D721Med (cell line): ENCODE results near the gene PHACTR3.

Experiments used
- DNase-seq: peaks from one replicate; pipeline ENCODE4 v3.0.0; 2011; ENCODE audit warnings: low spot score; ENCODE audit not compliant: insufficient read length
- FAIRE-seq: peaks from 2 replicates; lab custom pipeline; 2011; peaks lifted over from hg19 to GRCh38; lab: Jason Lieb, UNC
- TF ChIP-seq, protein P1 (sequence below): IDR thresholded peaks from 2 replicates; pipeline ENCODE4 v1.5.1; 2012; ENCODE audit warnings: mild to moderate bottlenecking, control low read depth; ENCODE audit not compliant: insufficient read depth; ENCODE audit errors: missing control alignments

Gene PHACTR3

DNA sequence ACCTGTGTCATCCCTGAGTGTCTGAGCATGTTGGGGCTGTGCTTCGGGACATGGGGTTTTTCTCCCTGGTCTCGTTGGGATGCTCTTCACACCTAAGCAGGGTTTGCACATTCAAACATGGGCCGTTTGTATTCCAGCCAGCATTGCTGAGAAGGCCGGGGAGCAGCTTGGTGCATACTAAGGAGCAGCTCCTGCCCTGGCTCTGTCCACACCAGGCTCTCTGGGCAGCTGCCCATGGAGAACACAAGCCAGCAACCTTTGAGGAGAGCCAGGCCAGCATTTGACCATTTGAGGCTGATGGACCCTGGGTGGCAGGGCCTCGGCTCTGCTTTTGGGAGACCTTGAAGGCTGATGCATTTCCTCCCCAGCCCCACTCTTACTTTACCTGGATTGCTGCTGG lies 92.1 kb downstream of the PHACTR3 start:
- DNase-seq (no peak), FAIRE-seq (no peak)
- TF ChIP-seq, protein P1, sequence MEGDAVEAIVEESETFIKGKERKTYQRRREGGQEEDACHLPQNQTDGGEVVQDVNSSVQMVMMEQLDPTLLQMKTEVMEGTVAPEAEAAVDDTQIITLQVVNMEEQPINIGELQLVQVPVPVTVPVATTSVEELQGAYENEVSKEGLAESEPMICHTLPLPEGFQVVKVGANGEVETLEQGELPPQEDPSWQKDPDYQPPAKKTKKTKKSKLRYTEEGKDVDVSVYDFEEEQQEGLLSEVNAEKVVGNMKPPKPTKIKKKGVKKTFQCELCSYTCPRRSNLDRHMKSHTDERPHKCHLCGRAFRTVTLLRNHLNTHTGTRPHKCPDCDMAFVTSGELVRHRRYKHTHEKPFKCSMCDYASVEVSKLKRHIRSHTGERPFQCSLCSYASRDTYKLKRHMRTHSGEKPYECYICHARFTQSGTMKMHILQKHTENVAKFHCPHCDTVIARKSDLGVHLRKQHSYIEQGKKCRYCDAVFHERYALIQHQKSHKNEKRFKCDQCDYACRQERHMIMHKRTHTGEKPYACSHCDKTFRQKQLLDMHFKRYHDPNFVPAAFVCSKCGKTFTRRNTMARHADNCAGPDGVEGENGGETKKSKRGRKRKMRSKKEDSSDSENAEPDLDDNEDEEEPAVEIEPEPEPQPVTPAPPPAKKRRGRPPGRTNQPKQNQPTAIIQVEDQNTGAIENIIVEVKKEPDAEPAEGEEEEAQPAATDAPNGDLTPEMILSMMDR: no peak

DNA sequence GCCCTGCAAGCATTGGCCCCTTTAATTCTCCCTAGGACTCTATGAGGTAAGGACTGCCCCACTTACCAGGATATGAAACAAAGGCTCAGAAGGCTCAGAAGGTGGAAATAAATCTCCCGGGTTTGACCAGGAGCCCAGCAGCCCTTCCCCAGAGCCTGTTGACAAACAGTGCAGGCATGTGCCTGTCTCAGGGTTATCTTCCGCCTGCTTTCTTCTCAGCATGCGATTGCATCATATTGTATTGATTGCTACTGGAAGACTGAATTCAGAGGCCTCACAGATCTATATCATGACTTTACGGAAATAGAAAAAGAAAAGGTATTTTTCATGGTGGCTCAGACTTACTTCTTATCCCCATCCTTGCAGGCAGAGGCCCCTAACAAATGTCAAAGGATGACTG lies 92.7 kb downstream of the PHACTR3 start:
- TF ChIP-seq, protein P1: no peak
- FAIRE-seq: no peak
- DNase-seq: no peak

DNA sequence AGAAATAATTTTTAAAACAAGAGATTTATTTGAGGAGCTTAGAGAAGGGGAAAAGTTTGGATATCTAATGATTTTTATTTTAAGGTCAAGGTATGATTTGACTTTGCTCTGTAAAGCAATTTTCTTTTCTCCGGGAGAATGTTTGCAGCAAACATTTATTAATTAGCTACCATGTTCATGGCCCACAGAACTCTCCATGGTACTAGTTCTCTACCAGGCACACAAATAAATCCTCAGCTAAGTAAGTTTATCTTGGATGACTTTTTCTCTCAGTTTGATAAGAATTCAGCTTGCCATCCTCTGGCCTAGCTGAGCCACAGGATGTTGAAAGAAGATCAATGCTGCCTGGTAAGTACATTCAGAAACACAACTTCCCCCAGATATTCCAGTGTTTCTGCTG lies 94.3 kb downstream of the PHACTR3 start:
- TF ChIP-seq, protein P1: no peak
- DNase-seq: no peak
- FAIRE-seq: no peak

DNA sequence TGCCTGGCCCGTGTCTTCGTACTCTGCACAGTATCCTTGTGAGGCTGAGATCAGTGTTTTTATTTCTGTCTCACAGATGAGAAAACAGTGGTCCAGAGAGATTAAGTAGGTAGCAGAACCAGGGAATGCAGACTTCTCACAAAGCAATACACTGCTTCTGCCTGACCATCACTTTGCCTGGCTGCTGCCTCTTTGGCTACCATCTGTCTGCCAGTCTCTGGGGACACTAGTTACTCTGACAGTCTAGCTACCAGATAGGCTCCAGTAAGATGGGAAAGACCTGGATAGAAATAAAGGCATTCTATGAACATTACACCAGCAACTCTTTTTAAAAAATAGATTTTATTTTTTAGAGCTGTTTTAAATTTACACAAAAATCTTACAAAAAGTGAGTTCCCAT lies 96.9 kb downstream of the PHACTR3 start:
- DNase-seq (no peak), FAIRE-seq (no peak)
- TF ChIP-seq, protein P1: no peak

DNA sequence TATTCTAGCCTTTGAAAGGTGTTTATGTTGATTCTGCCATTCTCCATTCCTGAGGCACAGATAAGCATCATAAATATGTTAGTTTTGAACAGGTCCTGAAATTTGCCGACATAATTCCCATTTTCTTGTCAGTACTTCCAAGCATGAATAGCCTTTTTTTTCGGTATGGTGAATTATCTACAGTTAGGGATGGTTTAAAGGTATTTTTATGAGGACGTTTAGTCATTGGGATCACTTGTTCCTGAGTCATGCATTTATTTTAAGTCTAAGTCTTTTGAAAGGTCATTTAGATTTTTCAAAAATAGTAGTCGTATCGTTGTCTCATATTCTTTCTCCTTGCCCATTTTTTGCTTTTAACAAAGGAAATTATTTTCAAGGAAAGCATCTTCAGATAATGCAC lies 98.7 kb downstream of the PHACTR3 start:
- DNase-seq (no peak), FAIRE-seq (no peak)
- TF ChIP-seq, protein P1: no peak

DNA sequence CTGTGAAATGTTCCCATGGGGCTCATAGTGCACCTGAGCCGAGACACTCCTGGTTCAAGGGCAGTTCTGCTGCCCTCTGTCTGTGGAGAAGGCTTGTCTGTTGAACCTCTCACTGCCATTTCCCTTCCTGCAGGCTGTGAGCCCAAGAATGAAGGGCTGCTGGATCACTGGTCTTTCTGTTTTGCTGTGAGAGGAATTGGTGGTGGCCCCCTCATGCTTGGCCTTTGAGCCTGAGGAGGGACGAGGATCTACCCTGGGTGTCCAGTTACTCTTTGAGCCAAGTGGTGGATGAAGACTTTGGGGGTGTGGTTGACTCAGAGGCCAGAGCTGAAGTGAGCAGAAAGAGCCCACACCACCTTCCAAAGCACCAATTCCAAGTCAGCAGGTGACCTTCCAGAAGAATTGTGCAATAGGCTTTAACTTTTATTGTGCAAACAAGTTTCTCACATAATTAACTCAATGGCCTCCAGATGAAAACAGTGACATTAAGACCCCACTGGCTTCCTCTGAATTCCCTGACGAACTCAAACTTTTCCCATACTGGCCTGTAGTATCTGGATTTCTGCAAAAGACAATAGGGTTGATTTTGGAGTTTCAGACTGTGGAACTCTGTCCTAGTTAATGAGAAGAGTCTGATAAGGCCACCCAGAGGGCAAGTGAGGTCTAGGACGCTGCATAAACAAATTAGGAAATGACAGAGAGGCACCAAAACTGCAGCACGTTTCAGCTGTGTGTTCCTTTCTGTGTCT lies 101.5 kb downstream of the PHACTR3 start:
- FAIRE-seq (no peak), DNase-seq (no peak)
- TF ChIP-seq, protein P1: no peak

DNA sequence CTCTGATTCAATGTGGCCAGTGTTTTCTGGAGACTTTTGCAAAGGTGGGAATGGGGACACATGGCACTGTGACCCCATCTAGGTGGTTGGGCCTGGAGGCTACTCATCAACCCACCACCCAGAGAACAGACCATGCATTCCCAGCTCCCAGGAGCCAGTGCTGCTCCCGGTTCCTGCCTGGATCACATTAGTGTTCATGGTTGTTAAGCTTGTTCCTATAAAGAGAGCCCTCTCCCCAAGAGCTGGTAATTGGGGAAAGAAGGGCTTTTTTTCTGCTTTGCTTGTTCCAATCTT lies 102.0 kb downstream of the PHACTR3 start:
- DNase-seq: no peak
- TF ChIP-seq, protein P1: no peak
- no peak for FAIRE-seq
